MM.1S (cell line): ENCODE results near the gene ITSN1.

Experiments used
- DNase-seq: peaks from one replicate; pipeline ENCODE4 v3.0.0-alpha.2; 2015
- H2AFZ ChIP-seq: fragments of 300-600 bp; sonication (generic); 2 replicates; pipeline ENCODE4 v1.6.0; 2016; ENCODE audit warnings: antibody characterized with exemption, low read length
- H3F3A ChIP-seq: fragments of 300-600 bp; sonication (generic); 2 replicates; pipeline ENCODE4 v1.6.1; 2016; ENCODE audit warnings: mild to moderate bottlenecking, antibody characterized with exemption, low read length, moderate library complexity, mixed read lengths; ENCODE audit not compliant: insufficient read depth
- H3K27ac ChIP-seq: fragments of 300-600 bp; sonication (generic); 2 replicates; pipeline ENCODE4 v1.5.1; 2016; ENCODE audit warnings: mild to moderate bottlenecking, low read length
- H3K27me3 ChIP-seq: fragments of 300-600 bp; sonication (generic); replicated peaks from 2 replicates; pipeline ENCODE4 v1.6.0; 2016; ENCODE audit warnings: low read length; ENCODE audit not compliant: insufficient read depth
- H3K36me3 ChIP-seq: fragments of 300-600 bp; sonication (generic); replicated peaks from 2 replicates; pipeline ENCODE4 v1.6.1; 2016; ENCODE audit warnings: mild to moderate bottlenecking, low read length, mixed read lengths; ENCODE audit not compliant: insufficient read depth
- H3K4me1 ChIP-seq: fragments of 300-600 bp; sonication (generic); 2 replicates; pipeline ENCODE4 v1.6.1; 2016; ENCODE audit warnings: low read length, mixed read lengths
- H3K4me2 ChIP-seq: fragments of 300-600 bp; sonication (generic); 2 replicates; pipeline ENCODE4 v1.6.0; 2016; ENCODE audit warnings: low read depth, low read length
- H3K4me3 ChIP-seq: fragments of 300-600 bp; sonication (generic); 2 replicates; pipeline ENCODE4 v1.5.1; 2016; ENCODE audit warnings: low read length, mixed read lengths
- H3K79me2 ChIP-seq: fragments of 300-600 bp; sonication (generic); 2 replicates; pipeline ENCODE4 v1.6.1; 2016; ENCODE audit warnings: mixed run types, low read length, mixed read lengths
- H3K9ac ChIP-seq: fragments of 300-600 bp; sonication (generic); 2 replicates; pipeline ENCODE4 v1.6.1; 2016; ENCODE audit warnings: low read length, mixed read lengths
- H3K9me2 ChIP-seq: fragments of 300-600 bp; sonication (generic); replicated peaks from 2 replicates; pipeline ENCODE4 v1.6.1; 2016; ENCODE audit warnings: mild to moderate bottlenecking, low read length, mixed read lengths; ENCODE audit not compliant: insufficient read depth
- H3K9me3 ChIP-seq: fragments of 300-600 bp; sonication (generic); replicated peaks from 2 replicates; pipeline ENCODE4 v1.6.1; 2016; ENCODE audit warnings: mild to moderate bottlenecking, low read length, mixed read lengths; ENCODE audit not compliant: insufficient read depth
- H4K20me1 ChIP-seq: fragments of 300-600 bp; sonication (generic); 2 replicates; pipeline ENCODE4 v1.6.1; 2016; ENCODE audit warnings: mild to moderate bottlenecking, low read length, moderate library complexity, mixed read lengths; ENCODE audit not compliant: insufficient read depth
- CTCF ChIP-seq: fragments of 300-600 bp; sonication (generic); IDR thresholded peaks from 2 replicates; pipeline ENCODE4 v1.5.1; 2016; ENCODE audit warnings: antibody characterized with exemption, low read length, mixed read lengths
- EZH2 ChIP-seq: fragments of 300-600 bp; sonication (generic); optimal IDR thresholded peaks from 2 replicates; pipeline ENCODE3; 2017; ENCODE audit warnings: low read depth, mild to moderate bottlenecking, antibody characterized with exemption, low read length, mixed read lengths
- EZH2phosphoT487 ChIP-seq: fragments of 300-600 bp; sonication (generic); IDR thresholded peaks from 2 replicates; pipeline ENCODE4 v1.6.1; 2018; ENCODE audit warnings: antibody characterized with exemption, low read length

ITSN1 gene

DNA sequence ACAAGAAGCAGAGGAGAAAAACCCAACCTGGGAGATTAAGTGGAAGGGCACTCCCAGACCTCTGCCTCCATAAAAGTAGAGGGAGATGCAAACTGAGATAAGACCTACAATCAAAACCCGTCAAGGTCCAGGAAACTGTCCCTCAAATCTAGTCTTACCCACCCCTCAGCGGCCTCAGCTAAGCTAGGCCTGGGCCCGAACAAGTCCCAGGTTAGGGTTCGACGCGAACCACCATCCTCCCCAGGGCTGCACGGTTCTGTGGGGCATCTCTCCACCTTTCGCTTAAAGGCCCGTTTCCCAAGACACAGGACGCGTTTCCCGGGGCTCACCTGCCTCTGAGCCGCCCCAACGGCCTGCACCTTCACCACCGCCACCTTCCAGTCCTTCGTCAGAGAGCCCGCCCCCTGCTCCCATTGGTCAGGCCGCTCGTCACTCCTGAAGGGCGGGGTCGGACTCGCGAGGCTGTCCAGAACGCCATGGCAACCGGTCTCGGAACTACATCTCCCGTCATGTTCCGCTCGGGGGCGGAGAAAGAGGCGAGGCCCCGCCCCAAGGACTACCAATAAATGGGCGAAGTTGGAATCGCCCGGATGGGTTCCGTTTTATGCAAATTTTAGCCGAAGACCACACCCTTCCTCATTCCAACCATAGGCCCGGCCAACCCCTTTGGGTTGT, 812 bp upstream of the ITSN1 start, which contains the start of gene CRYZL1:
TSS of gene CRYZL1 (minus strand) at position 390 of the 675 bp plus-strand sequence. CDS start 10,190 bp downstream, outside the sequence.
- TF ChIP-seq EZH2phosphoT487 (no peak), EZH2 (no peak), CTCF (no peak)
- no peaks in the 10 kb centered on the region for H3K9me3 ChIP-seq
- no peaks in the 10 kb centered on the region for H3K36me3 ChIP-seq
- peak within 1 kb of the TSS; percentile 94 for H2AFZ ChIP-seq
- H3K4me1 ChIP-seq = 0 out of 2 replicates have a peak, but pooled peaks cover 8% of the 10 kb centered on the region
- H3K9me2 ChIP-seq = no peaks in the 10 kb centered on the region
- H3K4me2 ChIP-seq = peak within 1 kb of the TSS; percentile 85
- H3K4me3 ChIP-seq = peak within 1 kb of the TSS; percentile 83
- DNase-seq = peak; percentile 100
- H3K27ac ChIP-seq = peak within 1 kb of the TSS; percentile 69; the same call in 1 of the 2 replicates
- no peaks in the 10 kb centered on the region for H3K27me3 ChIP-seq
- H3K79me2 ChIP-seq = peaks cover 68% of the 10 kb centered on the region
- no peaks in the 10 kb centered on the region for H4K20me1 ChIP-seq
- H3F3A ChIP-seq = peaks cover 14% of the 10 kb centered on the region
- H3K9ac ChIP-seq = peak within 1 kb of the TSS; percentile 75

DNA sequence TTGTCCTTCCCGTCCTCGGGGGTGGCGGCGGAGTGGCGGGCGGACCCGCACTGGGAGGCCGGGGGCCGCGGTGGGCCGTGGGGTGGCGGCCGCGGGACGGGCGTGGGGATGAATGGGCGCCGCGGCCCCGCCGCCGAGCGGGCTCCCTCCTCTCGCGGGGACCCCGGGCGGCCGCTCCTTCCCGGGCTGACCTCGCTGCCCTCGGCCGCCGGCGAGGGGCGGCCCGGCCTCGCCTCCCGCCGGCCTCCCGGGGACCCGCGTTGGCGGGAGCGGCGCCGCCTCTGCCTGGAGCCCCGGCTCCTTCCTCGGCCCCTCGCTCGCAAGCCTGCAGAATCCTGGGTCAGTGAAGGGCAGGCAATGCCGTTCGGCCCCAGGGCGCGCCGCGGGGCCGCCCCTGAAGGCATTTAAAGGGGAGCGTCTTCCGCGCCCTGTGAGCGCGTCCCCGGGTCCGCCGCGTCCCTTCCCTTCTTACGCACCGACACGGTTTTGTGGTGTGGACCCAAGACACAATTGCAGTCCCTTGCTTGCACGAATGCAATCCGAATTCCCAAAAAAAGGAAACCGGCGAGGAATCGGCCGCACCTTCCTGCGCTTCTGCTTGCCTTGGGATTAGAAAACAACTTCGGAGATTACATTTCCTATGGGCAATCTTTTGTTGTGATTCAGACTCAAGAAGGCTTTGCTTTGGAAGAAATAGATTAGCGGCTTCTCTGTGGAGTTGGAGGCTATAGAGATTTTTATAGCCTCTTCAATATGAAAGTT, 776 bp downstream of the ITSN1 start:
- Histone ChIP-seq H3K4me2 (peak overlapping the region; percentile 76), H2AFZ (peak overlapping the region; percentile 59), H3F3A (peaks cover 14% of the 10 kb centered on the region), H3K9me2 (no peaks in the 10 kb centered on the region), H3K9ac (peak overlapping the region; percentile 34; the same call in 1 of the 2 replicates), H4K20me1 (no peaks in the 10 kb centered on the region), H3K4me1 (0 out of 2 replicates have a peak, but pooled peaks cover 8% of the 10 kb centered on the region), H3K4me3 (peak overlapping the region; percentile 83), H3K27ac (no peak overlapping the region), H3K27me3 (no peaks in the 10 kb centered on the region), H3K79me2 (peaks cover 80% of the 10 kb centered on the region), H3K36me3 (no peaks in the 10 kb centered on the region), H3K9me3 (no peaks in the 10 kb centered on the region)
- DNase-seq = peak; percentile 58
- TF ChIP-seq EZH2 (no peak), EZH2phosphoT487 (no peak), CTCF (no peak)

GRCh38 chr21:33643658-33644311, 1.5 kb downstream of the ITSN1 start:
- Histone ChIP-seq H3K27ac (no peak overlapping the region), H3K4me1 (0 out of 2 replicates have a peak, but pooled peaks cover 8% of the 10 kb centered on the region), H3K4me2 (peak overlapping the region; percentile 76), H2AFZ (peak overlapping the region; percentile 59; the same call in 1 of the 2 replicates), H3K9me3 (no peaks in the 10 kb centered on the region), H3K79me2 (peaks cover 81% of the 10 kb centered on the region), H3K36me3 (no peaks in the 10 kb centered on the region), H3K27me3 (no peaks in the 10 kb centered on the region), H3K4me3 (peak overlapping the region; percentile 80), H4K20me1 (no peaks in the 10 kb centered on the region), H3K9ac (peak overlapping the region; percentile 34; the same call in 1 of the 2 replicates), H3F3A (peaks cover 14% of the 10 kb centered on the region), H3K9me2 (no peaks in the 10 kb centered on the region)
- no peak for DNase-seq
- TF ChIP-seq EZH2phosphoT487 = no peak
